Measurements from ENCODE around the gene BNC2.

- TF ChIP-seq CEBPB (IDR thresholded peaks at IDR 0.05) (no peak), EP300 (IDR thresholded peaks at IDR 0.05; ENCODE audit: borderline replicate concordance) (no peak), MAX (IDR thresholded peaks at IDR 0.05) (no peak), TAF1 (IDR thresholded peaks at IDR 0.05; ENCODE audit: low read depth) (no peak), CREB1 (IDR thresholded peaks at IDR 0.05; ENCODE audit: low read depth) (no peak), FOXM1 (IDR thresholded peaks at IDR 0.05; ENCODE audit: borderline replicate concordance, low read depth) (no peak), REST (IDR thresholded peaks at IDR 0.05; ENCODE audit: low read depth) (no peak), EGR1 (IDR thresholded peaks at IDR 0.05) (no peak), YY1 (IDR thresholded peaks at IDR 0.05; ENCODE audit: low read depth) (no peak), RAD21 (IDR thresholded peaks at IDR 0.05; ENCODE audit: low read depth) (no peak), NFIC (IDR thresholded peaks at IDR 0.05) (no peak), TCF12 (IDR thresholded peaks at IDR 0.05; ENCODE audit: low read depth) (no peak)
Measured at GRCh38 chr9:16787724-16788123, 82.7 kb downstream of the BNC2 start.

Measured in Ishikawa (cell line).